ENCODE results near the gene SIRPA.

The SIRPA gene

DNA sequence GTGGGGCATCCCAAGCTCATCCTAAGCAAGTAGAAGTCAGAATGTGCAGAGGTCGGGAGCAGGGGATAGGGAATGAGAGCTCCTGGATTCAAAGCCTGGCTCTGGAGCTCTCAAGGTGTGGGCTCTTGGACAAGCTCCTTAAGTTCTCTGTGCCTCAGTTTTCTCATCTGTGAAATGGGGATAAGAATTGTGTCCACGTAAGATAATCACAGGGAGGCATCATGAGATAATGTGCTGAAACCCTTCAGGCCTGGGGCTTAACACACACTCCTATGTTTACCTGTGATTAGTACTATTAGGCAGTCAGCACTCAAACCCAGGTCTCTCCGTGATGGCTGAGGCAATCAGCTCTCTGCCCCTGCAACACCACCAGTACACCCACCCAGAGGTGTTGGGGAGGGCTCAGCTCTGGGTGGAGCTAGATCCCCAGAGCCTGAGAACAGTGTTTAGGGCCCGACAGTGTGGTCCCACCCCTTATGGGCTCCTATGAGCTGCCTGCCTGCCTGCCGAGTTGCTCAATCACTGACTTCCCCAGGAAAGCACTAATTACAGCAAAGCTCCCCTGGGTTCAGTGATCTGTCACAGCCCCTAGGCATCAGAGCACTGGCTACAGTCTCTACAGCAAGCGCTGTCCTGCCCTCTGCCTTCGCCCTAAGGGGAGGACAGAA, 6.3 kb upstream of the SIRPA start:
- peak; percentile 88 for DNase-seq

DNA sequence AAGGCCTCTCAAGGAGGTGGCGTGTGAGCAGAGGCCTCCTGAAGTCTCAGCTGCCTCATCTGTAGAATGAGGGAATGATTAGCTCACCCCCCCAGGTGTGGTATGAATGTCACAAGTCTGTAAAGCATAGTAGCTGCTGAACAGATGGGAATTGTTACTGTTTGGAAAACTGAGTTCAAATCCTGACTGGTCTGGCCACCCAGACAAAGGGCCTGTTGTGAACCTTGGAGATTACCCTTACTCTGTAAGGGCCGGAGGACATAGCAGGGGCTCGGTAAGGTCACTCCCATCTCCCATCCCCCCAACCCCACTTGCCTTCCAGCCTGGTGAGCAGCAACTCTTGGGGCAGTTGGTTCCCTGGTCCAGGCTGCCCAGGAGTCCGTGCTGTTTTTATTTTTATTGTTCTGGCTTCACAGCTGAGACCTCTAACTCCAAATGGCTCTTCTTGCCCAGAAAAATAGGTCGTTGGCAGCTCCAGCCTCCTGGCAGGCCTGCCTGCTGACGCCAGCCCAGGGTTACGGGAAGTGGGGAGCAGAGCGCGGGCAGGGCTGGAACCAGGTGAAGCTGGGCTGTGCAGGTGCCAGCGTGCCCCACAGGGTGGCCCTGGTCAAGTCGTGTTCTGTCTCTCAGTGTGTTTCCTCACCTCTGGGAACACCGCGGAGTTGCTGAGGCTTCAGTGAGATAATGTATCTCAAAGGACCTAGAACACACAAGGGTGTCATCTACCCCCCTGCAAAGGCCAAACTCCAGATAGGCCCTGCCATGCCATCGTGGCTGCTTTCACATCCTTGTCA, 4.5 kb upstream of the SIRPA start:
- no peak for DNase-seq

DNA sequence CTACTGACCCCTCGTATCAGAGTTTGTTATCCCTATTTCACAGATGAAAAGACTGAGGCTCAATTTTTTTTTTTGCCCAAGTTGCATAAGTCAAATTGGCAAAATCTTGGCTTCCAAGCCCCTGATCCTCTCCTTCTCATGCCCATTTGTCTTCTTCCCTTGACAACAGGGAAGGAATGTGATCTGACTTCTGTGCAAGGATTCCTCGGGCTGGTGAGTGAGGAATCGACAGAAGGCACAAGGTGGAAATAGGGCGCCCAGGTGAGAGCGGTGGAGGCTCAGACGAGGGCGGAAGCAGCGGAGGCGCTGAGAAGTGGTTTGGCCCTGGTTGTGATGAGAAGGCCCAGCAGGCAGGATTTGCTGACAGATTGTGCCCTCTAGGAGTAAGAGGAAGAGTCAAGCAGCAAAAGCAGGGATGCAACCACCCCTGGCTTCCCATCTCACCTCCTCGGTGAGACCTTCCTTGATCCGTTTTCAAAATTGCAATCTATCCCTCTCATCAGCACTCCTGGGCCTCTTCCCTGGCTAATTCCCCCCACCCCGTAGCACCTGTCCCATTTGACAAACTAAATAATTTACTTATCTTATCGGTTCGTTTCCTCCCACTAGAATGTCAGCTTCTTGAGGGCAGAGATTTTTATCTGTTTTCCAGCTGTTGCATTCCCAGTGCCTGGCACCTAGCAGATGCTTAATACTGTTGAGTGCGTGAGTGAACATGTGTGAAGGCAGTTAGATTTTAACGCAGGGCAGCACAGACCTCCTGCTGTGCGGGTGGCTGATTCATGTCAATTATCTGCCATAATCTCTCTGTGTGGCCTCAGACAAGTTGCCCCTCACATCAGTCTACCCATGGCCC, 3.7 kb upstream of the SIRPA start:
- DNase-seq, result no peak

DNA sequence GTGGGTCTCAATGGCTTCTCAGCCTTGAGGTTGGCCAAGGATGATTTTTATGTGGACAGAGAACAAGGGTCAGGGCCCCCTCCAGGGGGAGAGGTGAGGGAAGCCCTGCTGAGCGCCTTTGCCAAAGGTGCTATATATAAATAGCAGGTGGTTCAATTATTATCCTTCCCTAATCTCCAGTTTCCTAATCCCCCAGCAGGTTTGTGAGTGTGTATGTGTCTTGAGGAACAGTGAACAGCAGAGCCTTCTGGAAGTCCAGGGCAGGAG, 3.2 kb upstream of the SIRPA start:
- DNase-seq, result no peak

DNA sequence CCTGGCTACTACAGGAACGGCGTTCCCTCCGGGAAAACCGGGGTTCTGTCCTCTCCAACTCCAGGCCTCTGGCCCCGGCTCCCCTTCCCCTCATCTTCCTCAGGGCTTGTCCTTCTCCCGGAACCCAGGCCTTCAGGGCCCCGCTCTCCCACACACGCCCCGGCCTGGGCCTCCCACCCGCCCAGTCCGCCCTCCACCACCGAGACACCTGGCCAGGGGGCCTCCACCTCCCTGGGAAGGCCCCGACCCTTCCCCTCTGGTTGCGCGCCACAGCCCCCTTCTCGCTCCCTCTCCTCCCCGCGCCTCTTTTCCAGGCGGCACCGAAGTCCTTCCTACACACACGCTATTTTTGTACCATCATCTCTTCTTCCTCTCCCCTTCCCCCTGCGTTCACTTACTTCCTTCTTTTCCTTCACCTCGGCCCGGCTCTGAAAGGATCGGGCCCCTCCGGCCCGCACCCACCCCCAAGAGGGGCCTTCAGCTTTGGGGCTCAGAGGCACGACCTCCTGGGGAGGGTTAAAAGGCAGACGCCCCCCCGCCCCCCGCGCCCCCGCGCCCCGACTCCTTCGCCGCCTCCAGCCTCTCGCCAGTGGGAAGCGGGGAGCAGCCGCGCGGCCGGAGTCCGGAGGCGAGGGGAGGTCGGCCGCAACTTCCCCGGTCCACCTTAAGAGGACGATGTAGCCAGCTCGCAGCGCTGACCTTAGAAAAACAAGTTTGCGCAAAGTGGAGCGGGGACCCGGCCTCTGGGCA, 1.3 kb upstream of the SIRPA start:
- peak; percentile 66 for DNase-seq

DNA sequence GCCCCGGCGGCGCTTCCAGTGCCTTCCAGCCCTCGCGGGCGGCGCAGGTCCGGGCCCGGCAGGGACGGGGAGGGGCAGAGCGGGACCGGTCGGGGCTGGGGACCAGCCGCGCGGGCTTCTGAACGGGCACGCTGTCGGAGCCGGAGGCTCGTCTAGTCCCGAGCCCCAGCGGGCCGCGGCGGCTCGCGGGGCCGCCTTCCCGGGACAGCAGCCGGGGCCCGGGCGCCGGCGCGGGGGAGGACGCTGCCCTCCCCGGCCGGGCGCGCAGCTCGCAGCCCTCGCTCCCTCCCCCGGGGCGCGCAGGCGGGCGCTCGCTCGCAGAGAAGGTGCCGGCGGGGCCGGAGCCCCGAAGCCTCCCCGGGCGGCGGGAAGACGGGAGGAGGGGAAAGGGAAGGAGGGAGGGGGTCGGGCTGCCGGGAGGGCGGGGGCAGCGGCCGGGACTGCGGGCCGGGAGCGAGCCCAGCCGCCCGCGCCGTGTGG, 696 bp upstream of the SIRPA start:
- no peak for DNase-seq

DNA sequence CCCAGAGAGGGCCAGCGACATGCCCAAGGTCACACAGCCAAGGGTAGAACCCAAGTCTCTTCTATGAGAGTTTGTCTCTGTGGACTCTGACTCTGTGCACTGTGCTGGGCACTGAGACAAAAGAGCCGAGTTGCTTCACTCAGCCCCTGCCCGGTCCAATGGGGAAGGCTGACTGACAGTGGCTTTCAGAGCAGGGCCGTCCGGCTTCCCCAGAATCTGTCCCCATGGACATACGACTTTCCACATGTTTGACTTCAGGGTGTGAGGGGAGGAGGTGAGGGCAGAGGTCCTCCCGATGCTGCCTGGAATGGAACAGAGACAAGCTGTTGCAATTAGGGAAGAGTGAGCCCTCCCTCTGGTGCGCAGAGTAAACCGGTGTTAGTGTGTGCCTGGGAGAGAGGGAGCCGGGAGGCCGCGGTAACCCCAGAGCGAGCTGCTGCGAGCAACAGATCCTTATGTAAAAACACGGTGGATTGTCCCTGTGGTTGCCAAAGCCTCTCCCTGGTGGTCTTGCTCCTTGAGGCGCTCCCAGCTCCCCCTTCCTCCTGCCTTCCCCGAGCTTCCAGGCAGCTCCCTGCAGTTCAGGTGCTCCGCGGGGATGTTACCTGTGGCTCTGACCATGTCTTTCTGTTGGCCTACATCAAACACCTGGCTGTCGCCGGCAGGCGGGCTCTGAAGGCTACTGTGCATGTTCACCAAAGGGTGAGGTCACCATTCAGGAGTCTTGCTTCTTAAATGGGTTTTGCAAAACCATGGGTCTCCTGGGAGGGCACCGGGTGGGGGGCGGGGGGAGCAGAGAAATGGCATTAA, 672 bp downstream of the SIRPA start:
- DNase-seq, result peak; percentile 13

DNA sequence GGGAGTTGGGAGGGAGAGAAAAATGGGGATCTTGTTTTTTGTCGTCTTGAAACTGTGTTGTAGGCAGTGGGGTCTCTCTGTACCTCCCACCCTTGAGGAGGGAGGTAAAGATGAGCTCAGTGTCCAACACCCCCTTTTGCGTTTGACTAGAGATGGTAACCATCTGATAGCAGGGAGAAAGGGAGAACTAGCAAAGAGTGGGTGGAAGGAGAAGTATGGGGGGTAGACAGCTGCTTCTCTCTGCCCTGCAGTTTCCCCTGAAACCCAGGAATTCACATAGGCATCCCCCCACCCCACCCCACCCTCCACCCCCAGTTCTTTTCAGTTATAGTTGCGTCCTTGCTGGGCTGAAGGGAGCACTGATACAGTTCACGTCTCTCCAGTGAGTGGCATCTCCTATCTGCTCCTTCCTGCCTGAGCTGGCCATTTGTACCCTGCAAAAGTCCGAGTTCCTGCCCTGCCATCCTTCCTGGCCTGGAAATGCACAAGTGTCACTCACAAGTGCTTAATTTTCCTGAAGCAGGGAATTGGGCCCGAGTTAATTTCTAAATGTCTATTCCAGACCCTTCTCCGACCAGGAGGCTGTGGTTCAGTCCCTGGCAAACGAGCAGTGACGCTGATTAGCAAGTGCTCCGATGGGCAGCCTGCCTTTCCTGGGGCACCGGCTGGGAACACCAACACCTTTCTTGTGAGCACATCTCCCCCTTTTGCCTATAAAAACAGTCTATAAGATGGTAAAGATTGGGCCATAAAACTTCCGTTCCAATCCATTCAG, 1.5 kb downstream of the SIRPA start:
- no peak for DNase-seq

DNA sequence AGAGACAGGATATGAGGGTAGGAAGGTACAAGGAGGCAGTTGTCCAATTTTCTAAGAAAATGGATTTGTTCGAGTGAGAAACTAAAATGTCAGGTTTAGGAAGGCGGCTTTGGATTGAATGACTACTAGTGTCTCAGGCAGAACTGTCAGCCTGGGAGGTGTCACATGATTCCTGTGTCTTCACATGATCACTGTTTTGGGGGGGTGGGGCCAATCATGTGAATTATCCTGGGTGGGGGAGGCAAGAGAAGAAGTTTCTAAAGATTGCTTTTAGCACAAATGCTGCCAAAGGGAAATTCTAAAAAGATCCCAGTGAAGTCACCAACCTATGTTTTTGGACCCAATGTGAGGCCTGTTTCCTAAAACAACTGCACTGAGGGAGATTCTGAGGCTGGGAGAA, 2.3 kb downstream of the SIRPA start:
- peak; percentile 33 for DNase-seq

DNA sequence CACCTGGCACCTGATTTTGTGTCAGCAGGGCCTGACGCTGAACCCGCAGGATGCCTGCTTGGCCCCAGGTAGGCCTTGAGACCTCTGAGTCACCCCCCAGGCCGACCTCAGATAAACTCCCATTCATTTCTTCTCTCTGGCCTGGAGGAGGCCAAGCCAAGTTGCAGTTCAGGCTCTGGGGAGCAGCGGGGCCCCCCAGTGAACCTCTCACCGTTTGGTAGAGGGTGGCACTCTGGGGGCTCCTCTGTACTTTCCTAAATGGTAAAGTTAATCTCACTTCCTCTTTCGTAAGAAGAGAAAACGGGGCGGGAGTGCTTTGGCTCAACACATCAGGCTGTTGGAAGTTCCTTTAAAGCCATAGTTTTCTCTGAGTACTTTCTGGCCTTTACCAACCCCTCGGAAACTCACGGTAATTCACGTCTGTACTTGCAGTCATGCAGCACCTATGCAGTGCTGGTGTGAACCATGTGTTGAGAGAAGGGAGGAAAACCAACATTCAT, 2.8 kb downstream of the SIRPA start:
- peak; percentile 92 for DNase-seq

DNA sequence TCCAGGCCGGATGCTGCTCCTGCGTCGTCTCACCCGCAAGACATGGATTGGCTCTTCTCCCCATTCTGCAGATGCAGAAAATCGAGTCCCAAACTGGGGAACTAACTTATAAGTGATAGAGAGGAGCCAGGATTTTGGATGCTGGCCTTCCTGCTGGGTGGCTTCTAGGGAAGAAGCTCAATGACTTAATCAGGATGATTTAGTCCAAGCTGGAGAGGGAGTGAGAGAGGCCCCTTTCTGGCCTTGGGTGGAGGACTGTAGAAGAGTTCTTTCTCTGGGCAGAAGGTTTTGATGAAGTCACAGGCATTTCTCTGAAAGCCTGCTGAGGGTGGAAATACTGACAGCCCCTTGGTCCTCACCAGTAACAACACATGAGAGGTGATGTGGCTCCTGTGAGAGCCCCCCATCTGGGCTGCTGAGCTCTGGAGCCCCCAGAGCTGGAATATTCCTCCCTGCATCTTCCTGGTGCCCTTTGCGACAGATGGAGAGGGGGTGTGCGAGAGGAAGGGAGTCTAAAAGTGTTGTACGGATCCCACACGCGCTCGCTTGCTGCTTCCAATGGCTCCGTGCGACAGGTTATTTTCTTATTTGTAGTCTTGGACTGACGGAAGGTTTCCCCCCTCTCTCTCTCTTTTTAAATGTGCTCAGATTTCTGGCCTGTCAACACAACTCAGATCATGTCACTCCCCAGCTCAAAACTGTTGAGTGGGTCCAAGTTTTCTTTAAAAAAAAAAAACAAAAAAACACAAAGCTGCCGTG, 3.5 kb downstream of the SIRPA start:
- DNase-seq, result no peak

DNA sequence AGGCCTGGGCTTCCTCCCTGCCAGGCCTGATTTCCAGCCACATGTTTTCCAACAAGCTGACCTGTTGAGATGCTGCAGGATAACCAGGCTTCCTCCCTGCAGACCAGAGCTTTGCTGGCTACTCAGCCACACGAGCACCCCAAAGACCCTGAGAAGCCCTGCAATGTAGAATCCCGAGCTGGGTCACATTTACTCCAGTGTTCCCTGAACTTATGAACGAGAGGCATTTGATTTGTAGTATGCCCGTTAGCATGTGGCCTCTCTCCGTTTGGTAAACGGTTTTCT, 4.0 kb downstream of the SIRPA start:
- DNase-seq, result no peak

DNA sequence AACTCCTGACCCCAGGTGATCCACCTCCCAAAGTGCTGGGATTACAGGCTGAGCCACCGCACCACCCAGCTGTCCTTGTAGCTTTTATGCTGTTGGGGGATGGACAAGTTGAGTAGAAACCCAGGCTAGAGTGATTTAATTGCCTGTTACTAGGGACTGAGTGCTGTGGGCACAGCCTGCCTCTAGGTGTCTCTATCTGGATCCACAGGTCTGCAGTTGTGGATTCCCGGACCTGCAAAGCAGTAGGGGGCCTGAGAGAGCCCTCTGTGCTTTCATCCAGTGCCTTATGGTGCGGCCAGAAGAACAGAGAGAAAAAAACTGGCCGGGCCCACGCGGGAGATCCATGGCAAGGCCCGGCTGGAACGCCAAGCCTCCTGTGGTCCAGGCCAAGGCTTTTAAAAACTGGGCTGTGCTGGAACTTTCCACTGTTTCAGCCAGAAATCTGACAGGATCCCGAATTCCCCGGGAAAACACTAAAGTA, 5.2 kb downstream of the SIRPA start:
- peak; percentile 22 for DNase-seq

DNA sequence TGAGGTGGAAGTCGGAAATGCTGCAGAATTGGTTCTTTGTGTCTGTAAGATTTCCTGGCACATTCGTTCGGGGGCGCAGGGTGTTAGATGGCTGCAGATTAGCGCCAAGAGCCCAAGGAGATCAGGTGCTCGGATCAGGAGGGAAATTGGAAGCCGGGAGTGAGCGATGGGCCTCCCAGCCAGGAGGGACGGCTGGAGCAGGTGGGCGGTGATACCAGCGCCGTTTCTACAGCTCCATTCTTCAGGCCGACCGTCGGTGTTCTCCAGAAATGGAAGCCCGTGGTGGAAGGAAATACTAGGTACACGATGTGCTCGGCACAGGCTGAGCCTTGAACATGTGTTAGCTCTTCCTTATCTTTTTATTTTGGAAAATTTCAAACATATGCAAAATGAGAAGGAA, 6.5 kb downstream of the SIRPA start:
- DNase-seq, result no peak

DNA sequence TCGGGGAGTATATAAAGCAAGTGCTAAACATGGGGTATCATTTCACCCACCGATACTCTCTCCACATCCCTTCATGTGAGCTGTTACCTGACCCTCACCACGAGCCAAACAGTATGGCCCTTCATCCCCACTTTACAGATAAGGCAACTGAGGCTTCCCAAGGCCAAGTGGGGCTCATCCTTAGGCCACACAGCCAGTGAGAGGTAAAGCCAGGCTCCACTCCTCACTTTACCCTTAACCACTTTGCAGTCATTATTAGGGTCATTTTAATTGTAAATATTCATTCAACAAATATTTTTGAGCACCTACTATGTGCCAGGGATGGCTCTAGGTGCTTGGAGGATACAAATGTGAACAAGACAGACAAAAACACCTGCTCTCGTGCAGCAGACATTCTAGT, 7.0 kb downstream of the SIRPA start:
- DNase-seq, result no peak

DNA sequence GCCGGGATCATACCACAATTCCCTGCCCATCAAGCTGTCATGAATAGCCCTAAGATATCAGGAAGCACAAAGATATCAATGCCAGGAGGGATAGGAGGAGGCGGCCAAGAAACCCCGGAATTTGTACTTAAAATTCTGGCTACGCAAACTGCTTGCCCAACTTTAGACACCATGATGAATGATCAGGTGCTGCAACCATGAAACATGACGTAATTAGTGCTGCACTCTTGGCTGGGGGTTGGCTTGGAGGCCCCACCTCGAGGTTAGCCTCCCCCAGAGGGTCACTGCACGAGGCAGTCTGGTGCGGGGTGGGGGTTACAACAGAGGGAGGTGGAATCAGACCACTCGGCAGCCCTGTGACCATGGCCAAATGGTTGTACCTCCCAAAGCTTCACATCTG, 8.9 kb downstream of the SIRPA start:
- no peak for DNase-seq

DNA sequence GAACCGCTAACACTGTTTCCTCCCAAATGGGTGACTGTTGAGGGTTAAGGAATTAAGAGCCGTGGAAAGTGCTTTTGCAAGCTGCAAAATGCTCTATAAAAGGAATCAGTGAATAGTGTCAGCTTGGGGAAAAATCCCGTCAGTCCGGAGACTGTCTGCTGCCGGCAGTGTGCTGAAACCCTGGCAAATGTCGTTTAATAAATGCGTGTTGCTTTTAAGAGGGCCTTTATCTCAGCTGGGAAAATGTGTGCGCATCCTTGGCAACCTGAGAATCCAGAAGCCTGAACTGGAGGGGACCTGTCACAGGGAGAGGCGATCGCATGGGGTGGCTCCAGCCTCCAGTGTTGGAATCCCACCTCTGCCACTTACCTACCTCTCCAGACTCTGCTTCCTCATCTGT, 9.8 kb downstream of the SIRPA start:
- no peak for DNase-seq

DNA sequence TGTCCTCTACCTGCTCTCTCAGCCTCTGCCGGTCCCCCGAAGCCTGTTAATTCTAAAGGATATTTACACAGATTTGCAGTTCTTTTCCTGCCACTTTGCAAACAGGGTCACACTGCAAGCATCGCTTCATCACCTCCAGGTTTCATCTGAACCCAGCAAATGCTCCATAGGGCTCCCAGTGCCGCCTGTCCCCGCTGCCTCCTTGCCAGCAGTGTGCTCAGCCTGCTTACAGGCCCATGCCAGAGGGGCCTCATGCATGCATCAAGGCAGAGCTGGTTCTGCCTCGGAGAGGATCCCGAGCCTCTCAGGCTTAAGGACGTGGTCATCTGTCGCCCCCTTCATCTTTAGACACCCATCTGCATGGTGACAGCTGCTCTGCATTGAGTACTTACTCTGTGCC, 10.5 kb downstream of the SIRPA start:
- DNase-seq, result no peak

DNA sequence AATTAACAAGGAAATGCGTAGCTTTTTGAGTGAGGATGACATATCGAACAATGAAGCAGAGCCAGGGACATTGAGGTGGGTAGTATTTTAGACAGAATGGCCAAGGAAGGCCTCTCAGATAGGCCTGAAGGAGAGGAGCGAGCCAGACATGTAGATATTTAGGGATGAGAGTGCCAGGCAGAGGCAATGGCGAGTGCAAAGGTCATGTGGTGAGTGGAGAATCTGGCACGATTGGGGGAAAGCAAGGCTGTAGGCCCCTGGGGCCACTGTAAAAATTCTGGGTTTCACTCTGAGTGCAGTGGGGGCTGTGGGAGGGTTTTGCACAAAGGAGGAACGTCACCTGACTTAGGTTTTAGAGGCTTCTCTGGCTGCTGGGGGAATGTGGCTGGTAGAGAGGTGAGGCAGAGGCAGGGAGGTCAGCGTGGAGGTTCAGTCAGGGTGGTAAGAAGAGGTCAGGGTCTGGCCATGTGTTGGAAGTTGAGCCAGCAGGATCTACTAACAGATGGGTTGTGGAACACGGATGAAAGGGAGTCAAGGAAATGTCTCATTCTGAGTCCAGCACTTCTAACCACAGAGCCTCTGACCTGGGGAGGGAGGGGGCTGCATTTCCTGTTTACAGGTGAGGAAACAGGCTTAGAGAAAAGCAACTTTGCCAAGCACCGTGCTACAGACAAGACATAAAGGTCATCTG, 11.3 kb downstream of the SIRPA start:
- DNase-seq, result no peak

DNA sequence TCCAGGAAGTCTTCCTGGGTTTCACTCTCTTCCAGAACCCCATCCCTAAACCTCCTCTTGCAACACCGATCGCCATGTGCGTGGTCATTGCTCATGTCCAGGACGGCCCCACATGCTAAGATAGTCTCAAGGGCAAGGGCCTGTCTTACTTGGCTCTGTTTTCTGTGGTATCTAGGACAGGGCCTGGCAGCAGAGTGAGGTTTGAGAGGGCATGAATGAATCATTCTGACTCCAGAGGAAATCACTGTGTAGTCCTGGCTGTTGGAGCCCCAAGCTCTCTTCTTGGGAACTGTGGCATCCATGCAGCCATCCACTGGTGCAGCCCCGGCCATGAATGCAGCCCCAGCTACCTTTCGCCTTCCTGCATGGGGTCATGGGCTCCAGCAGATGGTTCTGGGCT, 12.4 kb downstream of the SIRPA start:
- DNase-seq, result peak; percentile 6

All from MV-4-11 (cell line).